ENCODE data around the gene DEFB110.

The DEFB110 gene

DNA sequence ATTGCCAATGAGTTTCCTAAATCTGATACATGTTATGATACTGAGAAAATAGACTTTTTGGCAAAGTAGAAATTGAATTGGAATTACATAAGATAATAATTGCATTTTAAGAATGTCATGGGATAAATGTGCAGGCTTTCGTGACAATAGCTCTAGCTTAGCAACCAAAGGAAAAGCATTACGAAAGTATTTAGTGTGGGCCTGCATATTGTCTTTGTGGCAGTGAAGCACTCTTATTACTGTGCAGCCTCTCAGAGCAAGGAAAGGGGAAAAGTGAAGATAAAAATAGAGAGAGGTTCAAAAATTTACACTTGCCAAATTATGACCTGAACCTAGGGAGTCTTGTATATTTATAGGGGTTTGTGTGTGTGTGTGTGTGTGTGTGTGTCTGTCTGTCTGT lies 39.7 kb downstream of the DEFB110 start:
- TF ChIP-seq POLR2AphosphoS5 (IDR thresholded peaks at IDR 0.05; ENCODE audit: low read depth, low read length), result no peak
- no peak for TF ChIP-seq SIN3A (IDR thresholded peaks at IDR 0.05; ENCODE audit: borderline replicate concordance, insufficient read depth, low read length)
- TF ChIP-seq TAF1 (IDR thresholded peaks at IDR 0.05; ENCODE audit: borderline replicate concordance, insufficient read depth, low read length), result no peak
- TF ChIP-seq, protein P1, sequence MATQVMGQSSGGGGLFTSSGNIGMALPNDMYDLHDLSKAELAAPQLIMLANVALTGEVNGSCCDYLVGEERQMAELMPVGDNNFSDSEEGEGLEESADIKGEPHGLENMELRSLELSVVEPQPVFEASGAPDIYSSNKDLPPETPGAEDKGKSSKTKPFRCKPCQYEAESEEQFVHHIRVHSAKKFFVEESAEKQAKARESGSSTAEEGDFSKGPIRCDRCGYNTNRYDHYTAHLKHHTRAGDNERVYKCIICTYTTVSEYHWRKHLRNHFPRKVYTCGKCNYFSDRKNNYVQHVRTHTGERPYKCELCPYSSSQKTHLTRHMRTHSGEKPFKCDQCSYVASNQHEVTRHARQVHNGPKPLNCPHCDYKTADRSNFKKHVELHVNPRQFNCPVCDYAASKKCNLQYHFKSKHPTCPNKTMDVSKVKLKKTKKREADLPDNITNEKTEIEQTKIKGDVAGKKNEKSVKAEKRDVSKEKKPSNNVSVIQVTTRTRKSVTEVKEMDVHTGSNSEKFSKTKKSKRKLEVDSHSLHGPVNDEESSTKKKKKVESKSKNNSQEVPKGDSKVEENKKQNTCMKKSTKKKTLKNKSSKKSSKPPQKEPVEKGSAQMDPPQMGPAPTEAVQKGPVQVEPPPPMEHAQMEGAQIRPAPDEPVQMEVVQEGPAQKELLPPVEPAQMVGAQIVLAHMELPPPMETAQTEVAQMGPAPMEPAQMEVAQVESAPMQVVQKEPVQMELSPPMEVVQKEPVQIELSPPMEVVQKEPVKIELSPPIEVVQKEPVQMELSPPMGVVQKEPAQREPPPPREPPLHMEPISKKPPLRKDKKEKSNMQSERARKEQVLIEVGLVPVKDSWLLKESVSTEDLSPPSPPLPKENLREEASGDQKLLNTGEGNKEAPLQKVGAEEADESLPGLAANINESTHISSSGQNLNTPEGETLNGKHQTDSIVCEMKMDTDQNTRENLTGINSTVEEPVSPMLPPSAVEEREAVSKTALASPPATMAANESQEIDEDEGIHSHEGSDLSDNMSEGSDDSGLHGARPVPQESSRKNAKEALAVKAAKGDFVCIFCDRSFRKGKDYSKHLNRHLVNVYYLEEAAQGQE (IDR thresholded peaks at IDR 0.05; ENCODE audit: insufficient read depth in 1 of 2, low read depth in 2 of 2, low read length in 2 of 2), result no peak
- TF ChIP-seq FOXP2 (optimal IDR thresholded peaks at IDR 0.05; ENCODE audit: borderline replicate concordance, extremely low read depth, extremely low read length, insufficient read depth), result no peak

DNA sequence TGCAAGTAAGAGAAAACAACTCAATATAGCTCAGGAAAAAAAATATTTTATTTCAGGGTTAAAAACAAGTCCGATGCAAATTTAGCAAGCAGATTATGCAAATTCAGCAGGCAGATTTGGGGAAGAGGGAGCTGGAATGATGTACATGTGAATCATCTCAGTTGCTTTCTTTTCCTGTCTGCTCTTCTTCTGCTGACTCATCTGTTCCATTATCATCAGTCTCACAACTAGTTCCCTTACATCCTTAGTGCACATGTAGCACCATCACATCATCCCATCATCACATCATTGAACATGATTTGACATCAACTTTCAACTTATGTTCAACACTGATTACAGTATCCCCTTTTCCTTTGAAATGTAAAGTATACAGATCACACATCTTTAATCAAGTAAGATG lies 40.9 kb downstream of the DEFB110 start:
- TF ChIP-seq POLR2AphosphoS5 (IDR thresholded peaks at IDR 0.05; ENCODE audit: low read depth, low read length) (no peak), FOXP2 (optimal IDR thresholded peaks at IDR 0.05; ENCODE audit: borderline replicate concordance, extremely low read depth, extremely low read length, insufficient read depth) (no peak), TAF1 (IDR thresholded peaks at IDR 0.05; ENCODE audit: borderline replicate concordance, insufficient read depth, low read length) (no peak), SIN3A (IDR thresholded peaks at IDR 0.05; ENCODE audit: borderline replicate concordance, insufficient read depth, low read length) (no peak)
- TF ChIP-seq, protein P1 (IDR thresholded peaks at IDR 0.05; ENCODE audit: insufficient read depth in 1 of 2, low read depth in 2 of 2, low read length in 2 of 2), result no peak

- TF ChIP-seq, protein P1 (IDR thresholded peaks at IDR 0.05; ENCODE audit: insufficient read depth in 1 of 2, low read depth in 2 of 2, low read length in 2 of 2), result no peak
- no peak for TF ChIP-seq TAF1 (IDR thresholded peaks at IDR 0.05; ENCODE audit: borderline replicate concordance, insufficient read depth, low read length)
- no peak for TF ChIP-seq FOXP2 (optimal IDR thresholded peaks at IDR 0.05; ENCODE audit: borderline replicate concordance, extremely low read depth, extremely low read length, insufficient read depth)
- no peak for TF ChIP-seq SIN3A (IDR thresholded peaks at IDR 0.05; ENCODE audit: borderline replicate concordance, insufficient read depth, low read length)
- no peak for TF ChIP-seq POLR2AphosphoS5 (IDR thresholded peaks at IDR 0.05; ENCODE audit: low read depth, low read length)
These were observed 42.2 kb downstream of the DEFB110 start for GRCh38 chr6:49979584-49979983.

GRCh38 chr6:49978332-49979226 lies 43.2 kb downstream of the DEFB110 start:
- TF ChIP-seq, protein P1 (IDR thresholded peaks at IDR 0.05; ENCODE audit: insufficient read depth in 1 of 2, low read depth in 2 of 2, low read length in 2 of 2), result no peak
- no peak for TF ChIP-seq POLR2AphosphoS5 (IDR thresholded peaks at IDR 0.05; ENCODE audit: low read depth, low read length)
